ENCODE results near the gene OR51E2.
"Not testable (repeated sequence)": the region's sequence is repeated elsewhere in the genome, so short reads cannot be mapped to it uniquely, and the experiment has no call there.

Gene OR51E2

GRCh38 chr11:4697585-4697984, at the start of gene OR51E2:
TSS of gene OR51E2 (minus strand) at chr11:4697853. CDS start at chr11:4682711, 15,142 bp downstream.
- DNase-seq, result peak; percentile 61

GRCh38 chr11:4740735-4741134, 43.1 kb upstream of the OR51E2 start:
- no peak for DNase-seq

- no peak for DNase-seq
Measured at GRCh38 chr11:4727171-4727570, 29.5 kb upstream of the OR51E2 start.

- DNase-seq, result not testable (repeated sequence)
Measured at GRCh38 chr11:4722616-4723534, 25.2 kb upstream of the OR51E2 start.

- no peak for DNase-seq
Measured at GRCh38 chr11:4714300-4714699, 16.6 kb upstream of the OR51E2 start.

- DNase-seq, result peak; percentile 38
Measured at GRCh38 chr11:4713241-4713640, 15.6 kb upstream of the OR51E2 start.

- no peak for DNase-seq
Measured at GRCh38 chr11:4704790-4705334, 7.2 kb upstream of the OR51E2 start.

GRCh38 chr11:4704054-4704789, 6.6 kb upstream of the OR51E2 start, which contains the start of gene MMP26:
TSS of gene MMP26 (plus strand) at chr11:4704784.
- peak; percentile 99 for DNase-seq

- DNase-seq, result no peak
Measured at GRCh38 chr11:4700436-4700820, 2.8 kb upstream of the OR51E2 start.

- no peak for DNase-seq
Measured at GRCh38 chr11:4699697-4700435, 2.2 kb upstream of the OR51E2 start.

GRCh38 chr11:4695442-4695841, 2.2 kb downstream of the OR51E2 start:
- no peak for DNase-seq

- DNase-seq, result peak; percentile 87
Measured at GRCh38 chr11:4684631-4685285, 12.9 kb downstream of the OR51E2 start.

GRCh38 chr11:4682623-4683419, 14.8 kb downstream of the OR51E2 start:
- no peak for DNase-seq

- DNase-seq, result peak; percentile 91
Measured at GRCh38 chr11:4680341-4680740, 17.3 kb downstream of the OR51E2 start.

- peak; percentile 83 for DNase-seq
Measured at GRCh38 chr11:4677948-4678347, 19.7 kb downstream of the OR51E2 start.

GRCh38 chr11:4673781-4674180, 23.9 kb downstream of the OR51E2 start:
- no peak for DNase-seq

GRCh38 chr11:4672470-4672869, 25.2 kb downstream of the OR51E2 start:
- no peak for DNase-seq

- DNase-seq, result no peak
Measured at GRCh38 chr11:4671741-4672140, 25.9 kb downstream of the OR51E2 start.

GRCh38 chr11:4665424-4665823, 32.2 kb downstream of the OR51E2 start:
- no peak for DNase-seq

GRCh38 chr11:4664786-4665185, 32.9 kb downstream of the OR51E2 start:
- no peak for DNase-seq

- DNase-seq, result no peak
Measured at GRCh38 chr11:4664183-4664582, 33.5 kb downstream of the OR51E2 start.
